SK-N-MC (cell line): ENCODE data around the gene NOB1.
A peak's percentile ranks its signal among the peaks of the same experiment; 100 is the strongest.
"Not testable (repeated sequence)": the region's sequence is repeated elsewhere in the genome, so short reads cannot be mapped to it uniquely, and the experiment has no call there.

Source experiments
- DNase-seq: peaks from one replicate; pipeline ENCODE4 v3.0.0-alpha.2; 2011; ENCODE audit warnings: low read depth, low spot score
- H3K27ac ChIP-seq: fragments of 200-600 bp; sonication (generic); 2 replicates; pipeline ENCODE4 v1.5.1; 2016; ENCODE audit warnings: mixed run types
- H3K36me3 ChIP-seq: fragments of 200-600 bp; sonication (generic); 2 replicates; pipeline ENCODE4 v1.6.1; 2017; ENCODE audit warnings: antibody characterized with exemption, low read length, mixed read lengths; ENCODE audit not compliant: insufficient read depth
- H3K4me3 ChIP-seq: fragments of 200-600 bp; sonication (generic); 2 replicates; pipeline ENCODE4 v1.5.1; 2016
- H3K9ac ChIP-seq: fragments of 200-600 bp; sonication (generic); 2 replicates; pipeline ENCODE4 v1.8.0; 2017; ENCODE audit warnings: mixed run types, mixed read lengths; ENCODE audit not compliant: insufficient read length
- H3K9me3 ChIP-seq: fragments of 200-600 bp; sonication (generic); 2 replicates; pipeline ENCODE4 v1.6.1; 2017; ENCODE audit warnings: low read depth, mild to moderate bottlenecking, antibody characterized with exemption, low read length, moderate library complexity, mixed read lengths
- EZH2 ChIP-seq: fragments of 200-600 bp; sonication (generic); IDR thresholded peaks from one replicate; pipeline ENCODE4 v1.6.1; 2017; ENCODE audit warnings: antibody characterized with exemption
- FOXP2 ChIP-seq: optimal IDR thresholded peaks from 2 replicates; pipeline ENCODE3; 2011; ENCODE audit warnings: mild to moderate bottlenecking, moderate library complexity; ENCODE audit not compliant: insufficient read depth; ENCODE audit errors: extremely low read length, control extremely low read depth
- POLR2AphosphoS5 ChIP-seq: IDR thresholded peaks from 2 replicates; pipeline ENCODE4 v1.6.1; 2012; ENCODE audit warnings: mild to moderate bottlenecking, low read depth, low read length, borderline replicate concordance

The NOB1 gene

DNA sequence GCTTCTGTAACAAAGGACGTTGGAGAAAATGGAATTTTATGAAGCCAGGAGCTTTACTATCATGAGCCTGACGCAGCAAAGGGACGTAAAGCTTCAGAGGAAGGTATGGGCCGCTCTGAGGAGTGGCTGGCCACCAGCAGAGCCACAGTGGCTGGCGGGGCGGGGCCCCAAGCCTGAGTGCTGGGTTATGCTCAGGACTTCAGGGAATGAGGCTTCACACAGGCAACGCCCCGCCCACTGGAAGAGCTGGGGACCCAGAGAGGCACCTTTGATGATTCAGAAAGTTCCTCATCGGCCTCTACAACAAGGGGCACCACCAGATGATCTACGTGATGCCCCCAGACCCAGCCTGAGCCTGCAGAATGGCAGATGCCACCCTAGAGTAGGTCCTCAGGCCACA lies 8.8 kb downstream of the NOB1 start:
- H3K4me3 ChIP-seq = no peak overlapping the region
- no peak overlapping the region for H3K9ac ChIP-seq
- DNase-seq = no peak
- no peak for TF ChIP-seq POLR2AphosphoS5
- no peak for TF ChIP-seq EZH2
- no peak for TF ChIP-seq FOXP2
- H3K9me3 ChIP-seq = no peaks in the 10 kb centered on the region
- peaks cover 64% of the 10 kb centered on the region for H3K36me3 ChIP-seq
- H3K27ac ChIP-seq = no peak overlapping the region

DNA sequence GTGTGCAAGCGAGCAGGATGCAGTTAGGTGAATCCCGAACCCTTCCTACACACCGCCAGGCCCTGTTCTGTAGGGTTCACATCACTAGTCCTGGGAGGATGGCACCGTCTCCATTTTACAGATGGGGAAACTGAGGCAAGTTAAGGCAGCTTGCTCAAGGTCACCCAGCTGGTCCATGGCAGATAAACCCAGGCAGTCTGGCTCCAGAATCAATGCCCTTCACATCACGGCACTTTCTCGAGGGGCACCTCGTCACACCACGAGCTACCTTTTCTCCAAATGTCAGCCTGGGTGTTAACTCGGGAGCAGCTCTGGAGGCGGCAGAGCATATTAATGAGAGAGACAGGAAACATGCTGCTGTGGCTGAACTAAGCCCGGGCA lies 9.5 kb downstream of the NOB1 start:
- Histone ChIP-seq H3K9ac (no peak overlapping the region), H3K36me3 (peaks cover 60% of the 10 kb centered on the region; the same call in 1 of the 2 replicates), H3K4me3 (no peak overlapping the region), H3K9me3 (no peaks in the 10 kb centered on the region), H3K27ac (no peak overlapping the region)
- DNase-seq = no peak
- no peak for TF ChIP-seq POLR2AphosphoS5
- no peak for TF ChIP-seq FOXP2
- TF ChIP-seq EZH2 = no peak

- Histone ChIP-seq H3K36me3 (peaks cover 61% of the 10 kb centered on the region; the same call in 1 of the 2 replicates), H3K4me3 (no peak overlapping the region), H3K9ac (no peak overlapping the region)
Measured at GRCh38 chr16:69744363-69745231, 10.1 kb downstream of the NOB1 start.

DNA sequence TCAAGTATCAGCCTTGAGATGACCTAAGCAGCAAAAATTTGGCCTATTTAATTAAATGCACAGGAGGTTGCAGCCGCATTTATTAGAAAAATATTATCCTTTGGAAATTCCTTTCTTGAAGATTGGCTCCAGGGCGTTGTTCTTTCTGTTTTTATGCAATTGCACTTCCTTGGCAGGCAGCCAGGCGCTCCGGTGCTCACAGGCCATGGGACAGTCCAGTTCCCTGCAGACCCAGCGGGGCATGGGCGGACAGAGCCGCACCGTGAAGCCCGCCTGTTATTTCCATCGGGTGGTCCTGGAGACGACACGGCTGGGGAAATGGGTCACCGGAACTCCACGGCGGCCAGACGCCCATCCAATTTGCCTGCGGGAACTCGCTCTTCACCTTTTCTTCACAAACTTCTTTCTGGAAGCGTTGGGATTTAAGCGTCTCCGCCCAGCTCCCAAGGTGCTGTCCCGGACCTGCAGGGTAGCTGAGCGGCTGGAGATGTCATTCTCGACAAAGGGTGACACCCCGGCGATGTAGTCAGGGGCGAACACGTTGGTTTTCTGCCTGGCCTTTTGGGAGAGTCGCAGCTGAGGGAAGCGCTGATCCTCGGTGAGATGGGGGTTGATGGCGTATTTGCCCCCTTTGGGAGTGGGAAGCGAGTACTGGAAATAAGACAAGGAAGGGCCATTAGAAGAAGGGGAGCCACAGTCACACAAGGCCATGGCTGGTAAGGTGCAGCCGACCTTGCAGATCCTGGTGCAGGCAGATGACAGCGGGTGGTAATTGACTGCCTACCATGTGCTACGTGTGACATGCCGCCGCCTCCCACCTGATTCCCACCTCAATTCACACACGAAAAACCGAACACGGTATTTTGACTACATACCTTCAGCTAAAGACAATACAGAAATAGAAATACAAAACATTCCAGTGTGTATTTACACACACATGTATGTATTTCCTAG lies 12.5 kb downstream of the NOB1 start:
- no peaks in the 10 kb centered on the region for H3K9me3 ChIP-seq
- TF ChIP-seq EZH2 = no peak
- TF ChIP-seq POLR2AphosphoS5 = no peak
- no peak for TF ChIP-seq FOXP2
- no peak overlapping the region for H3K27ac ChIP-seq
- H3K36me3 ChIP-seq = peaks cover 45% of the 10 kb centered on the region; the same call in 1 of the 2 replicates
- no peak for DNase-seq
- no peak overlapping the region for H3K4me3 ChIP-seq
- no peak overlapping the region for H3K9ac ChIP-seq

More at GRCh38 chr16:69744363-69745231, 10.1 kb downstream of the NOB1 start:
- no peaks in the 10 kb centered on the region for H3K9me3 ChIP-seq
- no peak overlapping the region for H3K27ac ChIP-seq
- no peak for TF ChIP-seq EZH2
- no peak for TF ChIP-seq POLR2AphosphoS5
- no peak for TF ChIP-seq FOXP2
- DNase-seq = no peak

GRCh38 chr16:69741519-69741918 lies 13.2 kb downstream of the NOB1 start:
- H3K27ac ChIP-seq = peak overlapping the region; percentile 16; the same call in 1 of the 2 replicates
- DNase-seq = no peak
- H3K9ac ChIP-seq = no peak overlapping the region
- peaks cover 44% of the 10 kb centered on the region; the same call in 1 of the 2 replicates for H3K36me3 ChIP-seq
- TF ChIP-seq FOXP2 = no peak
- TF ChIP-seq EZH2 = no peak
- H3K9me3 ChIP-seq = no peaks in the 10 kb centered on the region
- no peak overlapping the region for H3K4me3 ChIP-seq

- H3K4me3 ChIP-seq = no peak overlapping the region
- no peak overlapping the region for H3K27ac ChIP-seq
- no peak overlapping the region for H3K9ac ChIP-seq
- DNase-seq = no peak
- no peak for TF ChIP-seq POLR2AphosphoS5
- TF ChIP-seq EZH2 = no peak
- TF ChIP-seq FOXP2 = no peak
- H3K9me3 ChIP-seq = no peaks in the 10 kb centered on the region
- H3K36me3 ChIP-seq = no peaks in the 10 kb centered on the region
Measured at GRCh38 chr16:69732101-69732500, 22.6 kb downstream of the NOB1 start.

- not testable (repeated sequence) for H3K36me3 ChIP-seq, H3K4me3 ChIP-seq, H3K9me3 ChIP-seq, H3K9ac ChIP-seq, H3K27ac ChIP-seq, DNase-seq
Measured at GRCh38 chr16:69731280-69731679, 23.4 kb downstream of the NOB1 start.

DNA sequence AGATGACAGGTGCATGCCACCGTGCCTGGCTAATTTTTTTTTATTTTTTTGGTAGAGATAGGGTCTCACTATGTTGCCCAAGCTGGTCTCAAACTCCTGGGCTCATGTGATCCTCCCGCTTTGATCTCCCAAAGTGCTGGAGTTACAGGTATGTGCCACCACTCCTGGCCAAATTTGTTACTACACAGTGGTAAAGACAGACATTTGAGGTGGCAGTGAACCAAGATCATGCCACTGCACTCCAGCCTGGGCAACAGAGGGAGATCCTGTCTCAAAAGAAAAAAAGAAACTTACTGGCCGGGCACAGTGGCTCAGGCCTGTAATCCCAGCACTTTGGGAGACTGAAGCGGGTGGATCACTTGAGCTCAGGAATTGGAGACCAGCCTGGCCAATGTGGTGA lies 25.7 kb downstream of the NOB1 start:
- not testable (repeated sequence) for H3K27ac ChIP-seq, H3K36me3 ChIP-seq

More for the DNA sequence above, 25.7 kb downstream of the NOB1 start:
- H3K4me3 ChIP-seq, DNase-seq, H3K9me3 ChIP-seq, H3K9ac ChIP-seq: not testable (repeated sequence)
